HG02885 (cell line): ENCODE measurements around the gene ANKLE2.
A peak's percentile ranks its signal among the peaks of the same experiment; 100 is the strongest.
"Not testable (repeated sequence)": the region's sequence is repeated elsewhere in the genome, so short reads cannot be mapped to it uniquely, and the experiment has no call there.

Experiments used
- ATAC-seq: cut with Tn5 transposase; IDR thresholded peaks from one replicate; pipeline ENCODE4 v1.9.1; 2021; ENCODE audit warnings: mild to moderate bottlenecking; ENCODE audit not compliant: unreplicated experiment, poor library complexity

ANKLE2 gene

GRCh38 chr12:132779781-132780353 lies 18.2 kb upstream of the ANKLE2 start:
- no peak for ATAC-seq

- ATAC-seq = no peak
These were observed 16.0 kb upstream of the ANKLE2 start for GRCh38 chr12:132777614-132778013.

DNA sequence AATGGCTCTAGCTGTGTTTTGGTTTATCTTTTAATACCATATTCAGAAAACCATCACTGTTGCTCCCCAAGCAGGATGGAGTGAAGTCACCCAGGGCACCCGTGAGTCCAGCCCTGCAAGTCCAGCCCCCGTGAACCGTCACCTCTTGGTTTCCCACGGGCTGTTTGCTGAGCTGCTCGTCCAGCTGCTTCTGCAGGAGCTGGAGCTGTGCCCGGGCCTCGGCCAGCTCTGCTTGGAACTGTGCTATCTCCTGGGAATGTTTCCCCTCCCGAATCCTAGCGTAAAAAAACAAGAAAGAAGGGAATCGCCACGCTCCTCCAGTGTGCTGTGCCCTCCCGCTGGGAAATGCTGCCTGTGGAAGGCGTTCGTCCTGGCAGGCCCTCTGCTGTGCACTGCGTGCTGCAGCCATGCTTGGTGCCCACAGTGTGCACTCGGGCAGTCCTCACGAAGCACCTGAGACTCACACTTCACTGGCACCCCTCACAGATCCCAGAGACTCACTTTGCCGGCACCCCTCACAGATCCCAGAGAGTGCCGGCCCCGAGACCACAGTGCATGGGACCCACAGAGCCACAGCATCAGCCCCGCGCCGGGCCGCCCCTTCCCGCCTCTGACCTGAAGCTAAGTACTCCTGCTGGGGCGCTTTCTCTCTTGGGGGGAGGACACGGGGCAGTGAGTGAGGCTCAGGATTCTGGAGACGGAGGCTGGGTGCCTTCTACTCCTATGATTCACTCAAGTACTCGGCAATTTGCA lies 15.4 kb upstream of the ANKLE2 start:
- ATAC-seq = no peak

GRCh38 chr12:132776230-132776625 lies 14.6 kb upstream of the ANKLE2 start:
- ATAC-seq = not testable (repeated sequence)

DNA sequence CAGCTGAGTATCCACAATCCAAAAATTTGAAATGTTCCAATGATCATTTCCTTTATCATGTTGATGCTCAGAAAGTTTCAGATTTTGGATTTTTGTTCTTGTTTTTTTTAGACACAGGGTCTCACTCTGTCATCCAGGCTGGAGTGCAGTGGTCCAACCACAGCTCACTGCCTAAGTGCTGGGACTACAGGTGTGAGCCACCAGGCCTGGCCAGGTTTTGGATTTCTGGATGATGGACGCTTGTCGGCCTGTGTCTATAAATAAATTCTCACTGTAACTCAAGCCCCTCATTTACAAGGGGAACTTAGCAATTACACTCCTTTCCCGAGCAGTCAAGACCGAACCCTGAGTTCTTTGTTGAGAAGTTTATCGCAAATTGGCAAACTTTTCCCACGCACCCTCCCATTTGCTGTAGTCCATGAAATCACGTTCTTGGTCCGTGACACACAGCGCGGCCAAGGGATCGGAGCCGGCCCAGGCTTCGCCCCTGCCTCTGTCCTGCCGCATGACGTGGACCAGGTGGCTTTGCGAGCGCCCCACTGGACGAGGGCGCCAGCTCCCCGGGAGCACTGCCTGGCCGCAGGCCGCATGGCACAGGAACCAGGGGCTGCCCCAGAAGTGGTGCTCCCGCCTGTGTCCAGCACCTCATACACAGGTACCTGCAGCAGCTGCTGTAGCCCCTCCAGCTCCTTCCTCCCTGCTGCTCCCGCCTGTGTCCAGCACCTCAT lies 14.0 kb upstream of the ANKLE2 start:
- no peak for ATAC-seq

DNA sequence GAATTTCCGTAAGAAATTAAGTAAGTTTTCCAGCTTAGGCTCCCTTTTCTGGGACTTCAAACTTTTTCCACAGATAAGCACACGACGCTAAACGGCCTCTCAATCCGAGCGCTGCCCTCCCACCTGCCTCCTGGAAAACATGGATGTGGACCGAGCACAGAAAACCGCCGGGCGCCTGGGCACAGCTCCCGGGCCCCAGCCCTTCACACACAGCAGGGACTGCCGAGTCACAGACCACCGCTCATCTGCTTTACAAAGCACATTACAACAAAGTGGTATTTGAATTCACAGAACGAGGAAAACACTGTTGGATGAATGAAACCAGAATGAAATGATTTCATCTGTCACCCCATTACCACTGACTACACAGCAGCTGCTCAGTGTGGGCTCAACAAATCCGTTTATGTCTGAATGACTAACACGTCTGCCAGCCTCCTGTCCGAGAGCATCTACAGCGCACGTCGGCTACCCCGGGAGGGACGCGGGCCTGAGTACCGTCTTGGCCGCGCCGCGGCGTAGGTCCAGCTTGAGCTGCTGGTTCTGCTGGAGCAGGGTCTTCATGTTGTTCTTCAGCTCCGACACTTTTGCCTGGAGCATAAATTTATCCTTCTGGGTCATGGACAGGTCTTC lies 13.1 kb upstream of the ANKLE2 start:
- ATAC-seq = no peak

DNA sequence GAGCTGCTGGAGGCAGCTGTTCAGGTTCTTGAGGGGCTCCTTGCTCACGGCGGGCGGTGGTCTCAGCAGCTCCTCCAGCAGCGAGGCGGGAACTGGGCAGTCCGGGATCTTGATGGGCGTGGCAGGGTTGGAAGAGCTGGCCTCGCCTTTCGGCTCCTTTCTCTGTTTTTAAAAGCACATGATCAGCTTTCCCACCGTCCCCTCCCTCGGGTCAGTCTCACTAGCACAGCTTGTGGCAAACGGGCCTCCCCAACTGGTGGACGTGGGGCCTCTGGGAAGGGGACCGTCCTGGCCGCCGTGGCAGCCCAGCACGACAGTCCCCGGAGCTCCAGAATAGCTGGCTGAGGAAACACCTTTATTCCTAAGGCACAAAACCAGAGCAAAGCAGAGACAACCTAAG lies 12.5 kb upstream of the ANKLE2 start:
- ATAC-seq = no peak

DNA sequence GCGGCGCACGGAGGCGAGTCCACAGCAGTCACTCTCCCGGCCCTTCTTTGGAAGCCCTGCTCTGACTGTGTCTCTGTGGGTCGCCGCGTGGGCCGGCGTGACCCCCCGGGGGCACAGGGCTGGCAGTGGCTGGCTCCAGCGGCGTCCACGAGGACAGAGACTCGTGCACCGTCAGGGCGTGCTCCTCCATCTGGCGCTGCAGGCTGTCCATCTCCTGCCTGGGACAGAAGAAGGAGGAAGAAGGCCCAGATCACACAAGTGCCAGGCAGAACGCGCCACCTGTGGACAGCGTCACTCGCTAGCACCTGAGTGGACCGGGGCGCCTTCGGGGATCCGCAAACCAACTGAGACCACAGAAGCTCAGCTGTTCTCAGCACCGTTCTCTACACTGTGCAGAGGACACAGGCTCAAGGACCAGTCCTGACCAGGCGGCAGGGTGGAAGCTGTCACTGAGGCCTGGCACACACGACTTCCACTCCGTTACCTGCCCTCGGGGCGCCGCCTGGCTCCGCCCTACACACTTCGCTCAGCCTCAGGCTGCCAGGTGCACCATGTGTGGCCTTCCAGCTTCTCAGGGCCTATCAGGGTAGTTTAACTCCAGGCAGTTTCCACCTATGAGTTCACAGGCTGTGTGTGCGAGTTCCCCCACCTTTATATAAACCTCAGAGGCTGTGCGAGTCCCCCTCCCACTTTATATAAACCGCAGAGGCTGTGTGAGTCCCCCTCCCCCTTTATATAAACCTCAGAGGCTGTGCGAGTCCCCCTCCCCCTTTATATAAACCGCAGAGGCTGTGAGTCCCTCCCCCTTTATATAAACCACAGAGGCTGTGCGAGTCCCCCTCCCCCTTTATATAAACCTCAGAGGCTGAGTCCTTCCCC lies 11.7 kb upstream of the ANKLE2 start:
- no peak for ATAC-seq

GRCh38 chr12:132772606-132773005 lies 11.0 kb upstream of the ANKLE2 start:
- peak; percentile 53 for ATAC-seq

DNA sequence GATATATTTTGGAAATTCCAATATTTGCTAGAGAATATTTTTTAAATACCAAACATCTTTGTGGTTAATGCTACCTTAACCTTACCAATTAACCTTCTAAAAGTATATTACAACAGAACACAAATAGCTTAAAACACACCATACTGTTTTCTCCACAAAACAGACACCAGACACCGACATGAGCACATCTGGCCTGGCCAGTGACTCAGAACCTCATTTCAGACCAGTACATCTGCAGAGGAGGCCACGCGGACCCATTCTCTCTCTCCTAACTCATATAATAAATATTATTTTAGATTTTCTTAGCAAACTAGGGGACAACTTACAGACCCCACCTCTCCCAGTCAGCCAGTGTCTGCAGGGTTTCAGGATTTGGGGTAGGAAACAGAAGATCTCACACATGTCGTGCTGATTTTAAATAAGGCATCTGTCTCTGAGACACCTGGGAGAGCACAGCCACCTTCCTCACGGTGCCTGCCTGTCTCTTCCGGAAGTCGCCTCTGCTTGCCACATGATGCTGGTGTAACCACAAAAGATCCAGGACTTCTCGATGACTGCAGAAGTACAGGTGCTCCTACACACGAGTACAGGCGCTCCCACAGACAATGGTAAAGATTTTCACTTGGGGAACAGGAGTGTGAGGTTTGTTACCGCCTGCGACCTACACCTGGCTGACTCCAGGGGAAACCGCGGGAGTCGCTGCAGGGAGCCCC lies 9.7 kb upstream of the ANKLE2 start:
- ATAC-seq = peak; percentile 61

DNA sequence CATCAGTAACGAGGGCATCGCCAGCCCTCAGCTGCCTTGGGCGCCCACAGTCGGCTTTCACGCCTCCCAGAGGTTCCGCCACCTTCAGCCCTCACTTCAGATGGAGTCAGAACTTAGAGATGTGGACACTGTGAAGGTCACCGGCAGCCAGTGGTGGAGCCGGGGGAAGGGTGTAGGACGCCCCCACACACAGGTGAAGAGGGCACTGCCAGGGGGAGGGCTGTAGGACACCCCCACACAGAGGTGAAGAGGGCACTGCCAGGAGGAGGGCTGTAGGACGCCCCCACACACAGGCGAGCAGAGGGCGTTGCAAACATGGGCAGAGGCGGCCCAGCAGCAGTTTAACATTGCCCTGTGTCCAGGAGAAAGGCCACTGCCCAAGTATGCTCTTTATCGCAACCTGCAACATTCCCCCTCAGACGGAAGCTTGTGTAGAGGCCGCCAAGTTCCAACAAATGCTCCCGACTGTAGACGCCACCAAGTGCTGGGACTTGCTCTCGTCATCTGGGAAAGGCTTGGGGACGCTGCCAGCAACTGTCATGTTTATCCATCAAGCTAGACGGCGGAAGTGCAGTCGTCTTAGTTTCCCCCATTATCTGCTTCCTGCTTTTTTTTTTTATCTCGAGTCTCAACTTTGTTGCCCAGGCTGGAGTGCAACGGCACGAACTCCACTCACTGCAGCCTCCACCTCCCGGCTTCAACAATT lies 4.9 kb upstream of the ANKLE2 start:
- ATAC-seq = no peak

- ATAC-seq = no peak
These were observed 3.7 kb upstream of the ANKLE2 start for GRCh38 chr12:132765361-132765760.

DNA sequence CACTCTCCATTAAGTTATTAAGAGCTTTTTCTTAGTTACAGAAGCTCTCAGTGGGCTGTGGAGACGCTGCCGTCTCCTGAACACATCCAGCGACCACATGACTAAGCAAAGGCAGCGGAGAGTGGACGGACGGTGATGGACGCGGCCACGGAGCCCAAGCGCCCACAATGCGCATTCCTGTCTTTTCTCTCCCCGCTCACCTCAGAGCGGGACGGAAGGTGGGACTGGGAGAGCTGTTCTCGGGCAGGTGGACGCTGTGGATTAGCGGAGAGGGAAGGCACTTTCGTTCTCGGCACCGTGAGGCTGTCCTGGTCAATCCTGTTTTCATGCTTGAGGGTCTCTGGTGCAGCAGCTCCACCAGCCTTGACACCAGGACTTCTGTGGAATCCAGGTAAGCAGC lies 2.6 kb upstream of the ANKLE2 start:
- no peak for ATAC-seq

- ATAC-seq = peak; percentile 82
These were observed 420 bp upstream of the ANKLE2 start for GRCh38 chr12:132761921-132762583.

DNA sequence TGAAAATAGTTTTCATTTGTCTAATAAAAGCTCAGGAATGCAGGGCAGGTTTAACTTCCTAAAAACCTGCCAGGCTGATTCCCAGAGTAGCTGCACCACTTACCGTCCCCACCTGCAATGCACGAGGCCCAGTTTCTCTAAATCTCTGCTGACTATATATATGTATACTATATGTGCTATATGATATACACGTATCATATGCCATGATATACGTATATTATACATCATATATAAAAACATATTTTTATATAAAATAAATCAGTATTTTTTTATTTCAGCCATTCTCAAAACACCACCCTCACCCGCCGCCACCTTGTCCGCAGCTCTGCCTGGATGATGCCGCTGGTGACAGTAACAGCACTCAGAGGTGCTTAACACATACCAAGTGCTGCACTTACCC lies 2.3 kb downstream of the ANKLE2 start:
- no peak for ATAC-seq

DNA sequence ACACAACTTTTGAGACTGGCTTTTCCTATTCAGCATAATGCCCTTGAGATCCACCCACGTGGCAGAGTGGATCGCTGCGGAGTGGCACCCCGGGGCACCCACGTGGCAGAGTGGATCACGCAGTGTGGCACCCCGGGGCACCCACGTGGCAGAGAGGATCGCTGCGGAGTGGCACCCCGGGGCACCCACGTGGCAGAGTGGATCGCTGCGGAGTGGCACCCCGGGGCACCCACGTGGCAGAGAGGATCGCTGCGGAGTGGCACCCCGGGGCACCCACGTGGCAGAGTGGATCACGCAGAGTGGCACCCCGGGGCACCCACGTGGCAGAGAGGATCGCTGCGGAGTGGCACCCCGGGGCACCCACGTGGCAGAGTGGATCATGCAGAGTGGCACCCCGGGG lies 2.8 kb downstream of the ANKLE2 start:
- ATAC-seq = not testable (repeated sequence)

GRCh38 chr12:132754160-132754932 lies 7.3 kb downstream of the ANKLE2 start:
- no peak for ATAC-seq

DNA sequence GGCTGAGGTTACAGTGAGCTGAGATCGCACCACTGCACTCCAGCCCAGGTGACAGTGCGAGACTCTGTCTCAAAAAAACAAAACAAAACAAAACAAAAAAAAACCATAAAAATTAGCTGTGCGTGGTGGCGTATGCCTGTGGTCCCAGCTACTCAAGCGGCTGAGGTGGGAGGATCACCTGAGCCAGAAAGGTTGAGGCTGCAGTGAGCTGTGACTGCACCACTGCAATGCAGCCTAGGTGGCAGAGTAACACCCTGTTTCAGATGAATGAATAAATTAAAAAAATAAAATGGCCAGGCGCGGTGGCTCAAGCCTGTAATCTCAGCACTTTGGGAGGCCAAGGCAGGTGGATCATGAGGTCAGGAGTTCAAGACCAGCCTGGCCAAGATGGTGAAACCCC lies 8.0 kb downstream of the ANKLE2 start:
- not testable (repeated sequence) for ATAC-seq
